GM13977 (cell line): ENCODE measurements around the gene VPS29.

ENCODE experiments used
- DNase-seq: peaks from one replicate; pipeline ENCODE4 v3.0.0; 2012; ENCODE audit warnings: low spot score
- CTCF ChIP-seq: IDR thresholded peaks from 2 replicates; pipeline ENCODE4 v1.5.1; 2012; ENCODE audit warnings: mild to moderate bottlenecking, control low read depth; ENCODE audit not compliant: insufficient read depth; ENCODE audit errors: extremely low read depth, missing control alignments
- in situ Hi-C: fragments of 300-500 bp; cut with MboI; formaldehyde crosslinking; loops from one replicate; pipeline ENCODE4 v1.12.0; 2022; ENCODE audit warnings: low sequenced_read_pairs, low pct_unique_long_range_greater_than_20kb, mixed read lengths, inconsistent platforms; ENCODE audit not compliant: unreplicated experiment

VPS29 gene

GRCh38 chr12:110501752-110502738, at the start of gene VPS29, which contains the start of gene RAD9B:
VPS29 (minus strand) TSS chr12:110502111; CDS start chr12:110502051, 60 bp downstream.
RAD9B (plus strand) TSS chr12:110502331; CDS start chr12:110502338, 7 bp downstream.
- peak; percentile 91 for DNase-seq
- in situ Hi-C loops = no loop called here
- no peak for TF ChIP-seq CTCF

DNA sequence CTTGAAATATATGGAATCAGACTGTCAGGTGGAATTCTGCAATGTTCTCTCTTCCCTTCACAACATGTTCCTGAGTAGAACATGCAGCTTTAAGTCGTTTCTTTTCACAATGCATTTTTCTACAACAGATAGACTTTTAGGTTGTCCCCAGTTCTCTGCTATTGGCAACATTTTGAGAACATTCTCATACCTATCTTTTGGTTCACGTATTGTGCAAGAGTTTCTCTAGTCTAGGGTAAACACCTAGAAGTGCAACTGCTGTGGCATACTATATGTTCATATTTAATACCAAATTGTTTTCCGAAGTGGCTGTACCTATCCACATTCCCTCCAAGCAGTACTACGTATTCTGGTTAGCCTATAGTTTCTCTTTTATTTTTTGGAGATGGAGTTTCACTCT, 49.1 kb upstream of the VPS29 start:
- no peak for DNase-seq
- in situ Hi-C loops = no loop called here

DNA sequence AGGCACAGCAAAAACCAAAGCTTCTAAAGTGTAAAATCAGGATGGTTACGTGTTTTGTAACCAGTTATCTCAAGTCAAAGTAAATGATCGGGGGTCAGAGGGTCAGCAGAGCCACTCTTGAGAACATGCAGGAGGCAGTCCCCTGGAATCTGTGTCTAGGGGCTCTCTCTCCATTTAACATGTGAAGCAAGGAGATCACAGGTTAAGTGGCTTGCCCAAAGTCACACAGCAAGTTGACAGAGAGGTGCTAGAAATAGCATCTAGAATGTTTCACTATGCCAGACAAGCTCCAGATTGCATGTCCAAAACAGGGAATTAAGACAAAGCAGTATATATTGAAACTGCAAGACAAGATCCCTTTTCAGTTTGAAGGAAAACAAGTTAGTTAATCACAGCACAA, 47.8 kb upstream of the VPS29 start:
- TF ChIP-seq CTCF = no peak
- in situ Hi-C loops = no loop called here

More for the DNA sequence above, 49.1 kb upstream of the VPS29 start:
- no peak for TF ChIP-seq CTCF

GRCh38 chr12:110548678-110549077, 46.8 kb upstream of the VPS29 start:
- in situ Hi-C loops = no loop called here
- no peak for DNase-seq
- no peak for TF ChIP-seq CTCF

More for the DNA sequence above, 47.8 kb upstream of the VPS29 start:
- DNase-seq = no peak

- DNase-seq = no peak
- in situ Hi-C loops = no loop called here
- TF ChIP-seq CTCF = no peak
Observed at GRCh38 chr12:110547090-110547489, 45.2 kb upstream of the VPS29 start.

GRCh38 chr12:110546339-110546738, 44.4 kb upstream of the VPS29 start:
- no peak for DNase-seq
- in situ Hi-C loops = no loop called here
- TF ChIP-seq CTCF = no peak
